Right cardiac atrium (tissue), 5 donors: Measurements from ENCODE around the gene FGF2. TPM values are rescaled to one million over a fixed set of nuclear protein-coding genes. Genes with fewer than 3 reads are reported as not detected.
"Not testable (repeated sequence)": the region's sequence is repeated elsewhere in the genome, so short reads cannot be mapped to it uniquely, and the experiment has no call there.

Experiments used
- ATAC-seq, 2 donors: fragments of 200-7000 bp; cut with Tn5 transposase; one replicate each; pipeline versions ENCODE4 v1.8.0 to v1.9.1; 2020; ENCODE audit warnings: moderate library complexity in 2 of 2, mild to moderate bottlenecking in 1 of 2
- DNase-seq, 3 donors: peaks; one replicate each; pipeline ENCODE4 v3.0.0-alpha.2; 2020
- H3K27ac ChIP-seq: one replicate; pipeline ENCODE4 v1.5.1; 2013; ENCODE audit warnings: mild to moderate bottlenecking, low read length, control low read depth, moderate library complexity
- H3K27me3 ChIP-seq: one replicate; pipeline ENCODE4 v1.6.1; 2013; ENCODE audit not compliant: control insufficient read depth, insufficient read depth
- H3K4me1 ChIP-seq: one replicate; pipeline ENCODE4 v1.6.1; 2013; ENCODE audit warnings: low read length; ENCODE audit not compliant: control insufficient read depth, insufficient read depth
- H3K4me3 ChIP-seq: one replicate; pipeline ENCODE4 v1.5.1; 2013; ENCODE audit warnings: low read length, control low read depth
- H3K9me3 ChIP-seq: one replicate; pipeline ENCODE4 v1.6.1; 2013; ENCODE audit warnings: low read length; ENCODE audit not compliant: control insufficient read depth
- WGBS: extraction: QIAGEN DNeasy Blood & Tissue Kit; methylation state at CpG from one replicate; pipeline ENCODE4 v1.1.7; 2013; 5-methylcytosine and 5-hydroxymethylcytosine counted together
- intact Hi-C, 4 donors: fragments of 100-400 bp; cut with DNase I; formaldehyde crosslinking; loops; one replicate each; pipeline versions ENCODE4 v1.11.0 to v1.14.0; 2022 to 2023
- polyA plus RNA-seq: library from polyadenylated mRNA; stranded (reverse); fragments of 200-250 nt; gene quantifications from one replicate; pipeline ENCODE4 v1.2.3, GENCODE V29; 2013
- total RNA-seq, 4 donors: library from RNA; stranded (reverse); fragmentation: NEBNext Ultra II Directional; extraction: Animal tissue kit (Norgen Biotek cat#: 25700); gene quantifications; one replicate each; pipeline ENCODE4 v1.2.1, GENCODE V29; 2021
- donor health status: healthy with polysubstance abuse.
- donor health status: DM: no; HTN: yes; CAD: no.
- donor health status: DM: no; HTN: no; CAD: no.
- donor health status: DM: no; HTN: yes; CAD: no; lungs with severe emphysema.
- donor health status: DM: yes; HTN: yes; CAD: no.

The FGF2 gene
- total and polyA plus RNA-seq, 5 donors, result 3.5 to 10.6 (median 7.5) TPM

DNA sequence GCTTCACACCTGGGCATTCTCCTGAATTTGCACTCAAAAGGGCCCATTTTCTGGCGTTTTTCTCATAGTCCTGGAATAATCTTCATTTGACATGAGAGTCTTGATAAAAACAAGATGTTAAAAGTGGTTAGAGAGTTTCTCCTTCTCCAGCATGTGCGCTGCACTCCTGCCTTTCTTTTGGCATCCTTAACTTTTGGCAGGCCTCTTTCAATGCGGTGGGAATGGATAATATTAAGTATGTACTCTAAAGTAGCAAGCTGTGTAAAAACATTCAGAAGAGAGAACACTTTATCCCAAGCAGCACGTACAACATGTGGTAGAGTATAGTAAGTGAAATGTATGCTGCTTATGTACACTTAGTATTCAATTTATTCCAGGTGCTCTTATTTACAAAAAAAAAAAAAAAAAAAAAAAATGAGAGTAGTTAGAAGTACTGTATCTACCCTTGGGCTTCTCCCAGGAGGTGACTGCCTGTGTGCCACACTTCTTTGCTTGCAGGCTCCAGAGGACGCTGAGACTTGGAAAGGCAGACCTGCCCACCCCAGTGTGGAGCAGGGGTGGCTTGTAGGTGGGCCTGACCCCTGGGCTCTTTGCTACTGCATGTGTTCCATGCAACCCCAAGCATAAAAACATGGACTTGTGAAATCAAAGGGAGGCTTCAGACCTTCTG is 3.9 kb downstream of the FGF2 start:
- no peak overlapping the region for H3K27ac ChIP-seq
- no peak for ATAC-seq

DNA sequence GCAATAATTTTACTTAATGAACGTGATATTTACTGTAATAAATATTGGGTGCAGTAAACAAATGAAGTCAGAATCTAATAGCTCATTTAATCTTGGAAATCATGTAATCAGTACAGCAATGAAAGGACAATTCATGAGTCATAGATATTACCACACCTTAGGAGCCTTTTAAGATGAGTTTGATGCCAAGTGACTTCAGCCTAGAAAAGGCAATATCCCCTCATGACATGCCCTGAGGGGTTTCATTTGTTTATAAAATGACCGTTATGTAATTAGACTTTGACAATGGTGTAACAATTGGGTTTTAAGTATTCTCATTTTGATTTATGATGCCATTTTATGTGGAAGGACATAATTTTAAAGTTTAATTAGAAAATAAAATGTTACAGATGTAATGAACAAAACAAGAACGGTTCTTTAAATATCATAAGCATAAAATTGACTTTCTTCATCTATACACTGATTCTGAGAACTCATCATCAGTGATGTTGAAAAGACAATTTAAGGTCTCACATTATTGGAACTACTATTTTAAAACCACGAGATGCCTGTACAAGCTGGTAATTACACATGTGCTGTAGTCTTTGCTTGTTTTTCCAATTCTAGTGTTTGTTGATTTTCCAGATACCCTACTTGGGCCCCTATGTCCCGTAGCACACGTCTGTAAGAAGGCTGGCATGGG is 5.0 kb downstream of the FGF2 start:
- WGBS, result 84% methylated on average over 6 of the region's 6 CpGs
- Histone ChIP-seq H3K27ac (no peak overlapping the region), H3K4me1 (peaks cover 5% of the 10 kb centered on the region), H3K4me3 (no peak overlapping the region), H3K27me3 (no peaks in the 10 kb centered on the region), H3K9me3 (no peaks in the 10 kb centered on the region)
- intact Hi-C loops, result no loop called here
- no peak for DNase-seq
- no peak for ATAC-seq

More for the DNA sequence above, 3.9 kb downstream of the FGF2 start:
- DNase-seq, result no peak
- 71% methylated on average over 5 of the region's 5 CpGs for WGBS
- no peaks in the 10 kb centered on the region for H3K9me3 ChIP-seq
- H3K4me1 ChIP-seq, result peaks cover 5% of the 10 kb centered on the region
- no peak overlapping the region for H3K4me3 ChIP-seq
- no peaks in the 10 kb centered on the region for H3K27me3 ChIP-seq
- intact Hi-C loops, result no loop called here

DNA sequence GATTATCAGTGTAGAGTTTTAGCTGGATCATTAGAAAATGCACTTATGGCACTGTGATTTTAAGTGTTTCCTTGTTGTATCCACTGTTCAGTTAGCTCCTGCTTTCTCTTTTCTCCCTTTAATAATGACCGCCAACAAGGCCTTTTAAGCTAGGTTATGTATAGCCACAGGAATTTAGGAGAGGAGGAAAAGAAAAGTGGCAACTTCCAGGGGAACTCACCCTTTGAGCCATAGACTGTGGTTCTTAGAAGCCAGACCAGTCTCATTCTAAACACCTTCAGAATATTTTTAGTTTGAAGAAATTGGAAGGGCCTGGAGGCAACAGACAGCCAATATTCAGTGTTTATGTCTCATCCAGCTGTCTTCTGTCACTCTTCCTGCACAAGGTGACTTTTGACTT is 6.1 kb downstream of the FGF2 start:
- 97% methylated on average over 1 of the region's 1 CpG for WGBS
- H3K27ac ChIP-seq, result no peak overlapping the region
- DNase-seq (no peak), ATAC-seq (no peak)
- no peaks in the 10 kb centered on the region for H3K9me3 ChIP-seq
- H3K4me3 ChIP-seq, result no peak overlapping the region
- peaks cover 5% of the 10 kb centered on the region for H3K4me1 ChIP-seq
- H3K27me3 ChIP-seq, result no peaks in the 10 kb centered on the region
- intact Hi-C loops, result no loop called here

GRCh38 chr4:122833999-122834398 is 7.4 kb downstream of the FGF2 start:
- H3K9me3 ChIP-seq, result no peaks in the 10 kb centered on the region
- no peak for ATAC-seq
- peaks cover 5% of the 10 kb centered on the region for H3K4me1 ChIP-seq
- intact Hi-C loops, result no loop called here
- no peaks in the 10 kb centered on the region for H3K27me3 ChIP-seq
- DNase-seq, result no peak
- H3K4me3 ChIP-seq, result no peak overlapping the region
- H3K27ac ChIP-seq, result no peak overlapping the region
- 80% methylated on average over 4 of the region's 4 CpGs for WGBS

GRCh38 chr4:122836941-122837340 is 10.3 kb downstream of the FGF2 start:
- intact Hi-C loops, result no loop called here
- DNase-seq (no peak), ATAC-seq (no peak)
- H3K27me3 ChIP-seq, result no peaks in the 10 kb centered on the region
- no peaks in the 10 kb centered on the region for H3K9me3 ChIP-seq
- WGBS, result 92% methylated on average over 2 of the region's 2 CpGs
- no peak overlapping the region for H3K4me3 ChIP-seq
- H3K4me1 ChIP-seq, result peaks cover 9% of the 10 kb centered on the region
- no peak overlapping the region for H3K27ac ChIP-seq

GRCh38 chr4:122838034-122838433 is 11.4 kb downstream of the FGF2 start:
- Histone ChIP-seq H3K27ac (no peak overlapping the region), H3K27me3 (no peaks in the 10 kb centered on the region), H3K4me3 (no peak overlapping the region), H3K4me1 (peaks cover 9% of the 10 kb centered on the region), H3K9me3 (no peaks in the 10 kb centered on the region)
- no peak for ATAC-seq
- intact Hi-C loops, result no loop called here
- 59% methylated on average over 1 of the region's 1 CpG for WGBS
- no peak for DNase-seq

DNA sequence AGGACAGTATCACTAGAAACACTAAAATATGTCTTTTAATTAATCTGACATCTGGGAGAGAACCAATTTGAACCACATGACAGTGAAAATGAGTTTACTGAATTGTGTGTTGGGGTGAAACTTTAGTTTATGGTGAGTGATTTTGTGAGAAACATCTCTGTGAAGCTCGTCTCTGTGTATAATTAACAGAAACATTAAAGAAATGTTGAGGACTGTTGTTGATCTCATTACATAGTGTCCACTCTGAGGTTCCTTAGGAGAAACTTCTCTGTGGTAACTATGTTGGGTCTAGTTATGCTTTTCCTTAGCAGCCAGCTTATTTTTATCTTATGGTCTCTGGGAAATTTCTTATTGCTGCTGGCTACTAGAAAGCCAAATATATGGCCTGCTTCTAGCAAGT is 15.8 kb downstream of the FGF2 start:
- Histone ChIP-seq H3K27ac (no peak overlapping the region), H3K4me1 (peaks cover 6% of the 10 kb centered on the region), H3K4me3 (no peak overlapping the region), H3K9me3 (no peaks in the 10 kb centered on the region), H3K27me3 (no peaks in the 10 kb centered on the region)
- DNase-seq, result no peak
- 87% methylated on average over 1 of the region's 1 CpG for WGBS
- intact Hi-C loops, result no loop called here
- no peak for ATAC-seq

DNA sequence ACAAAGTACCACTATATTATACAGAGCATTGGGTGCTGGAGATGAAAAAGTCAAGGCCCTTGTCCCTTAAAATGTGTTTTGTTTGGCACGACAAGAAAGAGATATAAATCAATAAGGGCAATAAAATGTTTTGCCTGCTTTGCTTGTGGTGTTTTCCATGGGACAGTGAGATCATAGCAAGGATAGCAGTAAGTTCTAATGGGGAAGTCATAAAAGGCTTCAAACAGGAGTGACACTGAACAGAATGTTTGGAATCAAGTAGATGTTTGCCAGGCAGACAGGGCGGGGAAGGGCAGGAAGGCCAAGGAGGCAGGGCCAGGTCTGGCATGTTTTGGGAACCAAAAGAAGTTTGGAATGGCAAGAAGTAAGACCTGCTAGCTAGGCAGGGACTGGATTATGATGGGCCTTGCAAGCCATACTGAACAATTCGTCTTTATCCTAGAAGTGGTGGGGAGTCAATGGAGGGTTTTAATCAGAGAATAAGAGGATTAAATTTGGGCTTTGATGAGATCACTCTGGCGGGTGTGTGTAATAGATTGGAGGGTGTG is 16.4 kb downstream of the FGF2 start:
- peaks cover 6% of the 10 kb centered on the region for H3K4me1 ChIP-seq
- H3K27ac ChIP-seq, result no peak overlapping the region
- no peaks in the 10 kb centered on the region for H3K9me3 ChIP-seq
- DNase-seq (peak in 1 of 3 donors; percentile 50), ATAC-seq (peak in 1 of 2 donors; percentile 48)
- intact Hi-C loops, result no loop called here
- H3K27me3 ChIP-seq, result no peaks in the 10 kb centered on the region
- H3K4me3 ChIP-seq, result no peak overlapping the region
- 77% methylated on average over 4 of the region's 4 CpGs for WGBS

DNA sequence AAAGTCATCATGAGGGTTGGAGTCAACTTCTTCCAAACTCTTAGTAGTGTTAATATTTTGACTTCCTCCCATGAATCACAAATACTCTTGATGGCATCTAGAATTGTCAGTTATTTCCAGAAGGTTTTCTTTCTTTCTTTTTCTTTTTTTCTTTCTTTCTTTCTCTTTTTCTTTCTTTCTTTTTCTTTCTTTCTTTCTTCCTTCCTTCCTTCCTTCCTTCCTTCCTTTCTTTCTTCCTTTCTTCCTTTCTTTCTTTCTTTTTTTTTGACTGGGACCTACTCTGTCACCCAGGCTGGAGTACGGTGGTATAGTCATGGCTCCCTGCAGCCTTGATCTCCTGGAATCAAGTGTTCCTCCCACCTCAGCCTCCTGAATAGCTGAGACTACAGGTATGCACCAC is 17.8 kb downstream of the FGF2 start:
- H3K27me3 ChIP-seq, H3K4me3 ChIP-seq, ATAC-seq, DNase-seq, H3K4me1 ChIP-seq, intact Hi-C loops, H3K27ac ChIP-seq, H3K9me3 ChIP-seq: not testable (repeated sequence)
- 98% methylated on average over 1 of the region's 1 CpG for WGBS

GRCh38 chr4:122845066-122845465 is 18.4 kb downstream of the FGF2 start:
- Histone ChIP-seq H3K9me3 (no peaks in the 10 kb centered on the region), H3K27ac (no peak overlapping the region), H3K4me3 (no peak overlapping the region), H3K27me3 (no peaks in the 10 kb centered on the region), H3K4me1 (peaks cover 6% of the 10 kb centered on the region)
- ATAC-seq (no peak), DNase-seq (no peak)
- WGBS, result 89% methylated on average over 3 of the region's 3 CpGs
- intact Hi-C loops, result no loop called here

DNA sequence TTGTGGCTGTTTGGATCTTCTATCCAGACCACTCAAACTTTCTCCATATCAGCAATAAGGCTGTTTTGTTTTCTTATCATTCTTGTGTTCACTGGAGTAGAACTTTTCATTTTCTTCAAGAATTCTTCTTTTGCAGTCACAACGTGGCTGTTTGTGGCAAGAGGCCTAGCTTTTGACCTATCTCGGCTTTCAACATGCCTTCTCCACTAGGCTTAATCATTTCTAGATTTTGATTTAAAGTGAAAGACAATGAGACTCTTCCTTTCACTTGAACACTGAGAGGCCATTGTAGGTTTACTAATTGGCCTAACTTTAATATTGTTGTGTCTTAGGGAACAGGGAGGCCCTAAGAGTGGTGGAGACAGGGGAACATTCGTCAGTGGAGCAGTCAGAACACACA is 19.1 kb downstream of the FGF2 start:
- H3K9me3 ChIP-seq, result no peaks in the 10 kb centered on the region
- H3K4me3 ChIP-seq, result no peak overlapping the region
- peaks cover 2% of the 10 kb centered on the region for H3K4me1 ChIP-seq
- no peak for ATAC-seq
- no peak for DNase-seq
- no peaks in the 10 kb centered on the region for H3K27me3 ChIP-seq
- WGBS, result 69% methylated on average over 3 of the region's 3 CpGs
- no peak overlapping the region for H3K27ac ChIP-seq
- intact Hi-C loops, result no loop called here
